Mucosa of descending colon (tissue), 3 donors: ENCODE measurements around the gene TRIM13. TPM values are rescaled to one million over a fixed set of nuclear protein-coding genes. Genes with fewer than 3 reads are reported as not detected.

Experiments
- ATAC-seq: fragments of 200-7000 bp; cut with Tn5 transposase; one replicate; pipeline ENCODE4 v1.9.1; 2020; ENCODE audit warnings: mild to moderate bottlenecking, moderate library complexity
- DNase-seq, 3 donors: peaks; one replicate each; pipeline ENCODE4 v3.0.0-alpha.2; 2020
- H3K36me3 ChIP-seq: fragments of 200-600 bp; one replicate; pipeline ENCODE4 v1.8.0; 2021; ENCODE audit warnings: low read depth, mild to moderate bottlenecking
- H3K4me1 ChIP-seq: fragments of 200-600 bp; one replicate; pipeline ENCODE4 v1.8.0; 2021; ENCODE audit warnings: low read depth, mild to moderate bottlenecking
- H3K4me3 ChIP-seq: fragments of 200-600 bp; one replicate; pipeline ENCODE4 v1.8.0; 2021; ENCODE audit warnings: mild to moderate bottlenecking
- H3K9me3 ChIP-seq: fragments of 200-600 bp; one replicate; pipeline ENCODE4 v1.8.0; 2021; ENCODE audit warnings: mild to moderate bottlenecking
- CTCF ChIP-seq: fragments of 200-600 bp; IDR thresholded peaks from one replicate; pipeline ENCODE4 v1.8.0; 2022; ENCODE audit warnings: antibody characterized with exemption, mild to moderate bottlenecking
- intact Hi-C, 2 donors: fragments of 100-400 bp; cut with DNase I in 1 of 2; cut with micrococcal nuclease in 1 of 2; formaldehyde crosslinking; loops; one replicate each; pipeline versions ENCODE4 v1.11.0 to v1.11.1; 2022; cut with DNase I, micrococcal nuclease
- total RNA-seq, 3 donors: library from RNA; stranded (reverse); fragmentation: NEBNext Ultra II Directional in 2 of 3; extraction: Animal tissue kit (Norgen Biotek cat#: 25700) in 2 of 3; gene quantifications; one replicate each; pipeline versions ENCODE4 v1.2.1 to v1.2.4, GENCODE V29; 2021 to 2023
- donor health status: DM: no; HTN: no; CAD: no; lungs with moderate emphysema.
- donor health status: DM: no; HTN: no; CAD: no.
- donor health status: DM: no; HTN: yes; CAD: no.

Gene TRIM13
- total RNA-seq, 3 donors from 2014 or later, result 31.6 to 35.5 (median 32.7) TPM

DNA sequence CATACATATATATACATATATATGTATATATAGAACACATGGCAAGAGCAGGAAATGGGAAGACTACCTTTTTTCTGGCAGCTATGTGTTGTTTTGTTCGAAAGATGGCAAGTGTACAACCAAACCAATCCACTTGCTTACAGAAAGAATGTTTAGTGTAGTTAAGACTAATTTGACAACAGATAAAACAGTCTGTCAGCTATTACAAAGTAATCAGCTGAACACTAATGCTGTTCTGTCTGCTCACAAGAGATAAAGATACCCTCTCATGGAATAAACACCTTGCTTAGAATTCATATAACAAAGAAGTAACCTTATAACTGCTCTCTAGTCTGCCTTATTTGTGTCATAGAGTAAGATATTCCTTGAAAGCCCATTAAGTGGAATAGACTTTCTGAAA, 17.5 kb downstream of the TRIM13 start:
- ATAC-seq (no peak), DNase-seq (no peak)
- intact Hi-C loops, result loop anchor here in 1 of 2 donors (10.0 kb wide), 1 partner anchor 50 kb away; no protein-coding TSS in a partner anchor
- Histone ChIP-seq H3K4me3 (no peak overlapping the region), H3K36me3 (no peaks in the 10 kb centered on the region), H3K4me1 (no peaks in the 10 kb centered on the region), H3K9me3 (no peaks in the 10 kb centered on the region)
- no peak for TF ChIP-seq CTCF

- DNase-seq (no peak), ATAC-seq (peak; percentile 91)
These were observed 18.4 kb downstream of the TRIM13 start, which contains the start of gene KCNRG for GRCh38 chr13:50015258-50015657. Gene KCNRG, plus strand, starts transcription at chr13:50015444. Its CDS starts 50 bp downstream, at chr13:50015494.

GRCh38 chr13:50015750-50016149, 18.9 kb downstream of the TRIM13 start:
- no peaks in the 10 kb centered on the region for H3K9me3 ChIP-seq
- TF ChIP-seq CTCF, result no peak
- no peak overlapping the region for H3K4me3 ChIP-seq
- no peaks in the 10 kb centered on the region for H3K36me3 ChIP-seq
- no peak for ATAC-seq
- H3K4me1 ChIP-seq, result no peaks in the 10 kb centered on the region
- intact Hi-C loops, result loop anchor here in 1 of 2 donors (10.0 kb wide), 1 partner anchor 49 kb away; no protein-coding TSS in a partner anchor
- no peak for DNase-seq

More at GRCh38 chr13:50015258-50015657, 18.4 kb downstream of the TRIM13 start, which contains the start of gene KCNRG:
- Histone ChIP-seq H3K4me1 (no peaks in the 10 kb centered on the region), H3K9me3 (no peaks in the 10 kb centered on the region), H3K36me3 (no peaks in the 10 kb centered on the region), H3K4me3 (no peak within 1 kb of the TSS)
- intact Hi-C loops, result loop anchor here in 1 of 2 donors (10.0 kb wide), 1 partner anchor 50 kb away; no protein-coding TSS in a partner anchor
- TF ChIP-seq CTCF, result no peak

DNA sequence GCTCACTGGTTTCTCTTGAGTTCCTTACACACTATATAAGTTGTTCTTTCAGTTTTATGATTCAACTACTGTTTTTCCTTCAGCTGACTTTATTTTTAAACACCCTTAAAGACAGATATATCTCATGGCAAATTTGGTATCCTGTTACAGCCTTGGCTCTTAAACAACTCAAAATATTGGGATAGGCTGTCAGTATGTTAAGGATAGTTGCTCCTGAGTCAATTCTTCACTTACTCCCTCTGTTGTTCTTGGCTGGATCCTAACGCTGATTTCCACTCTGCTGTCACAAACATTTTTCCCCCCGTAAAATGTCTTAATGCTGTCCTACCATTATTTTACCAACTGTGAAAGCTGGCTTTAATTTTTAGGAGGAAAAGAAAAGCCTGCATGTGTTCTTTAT, 19.6 kb downstream of the TRIM13 start:
- Histone ChIP-seq H3K4me1 (no peaks in the 10 kb centered on the region), H3K9me3 (no peaks in the 10 kb centered on the region), H3K36me3 (no peaks in the 10 kb centered on the region), H3K4me3 (no peak overlapping the region)
- DNase-seq (no peak), ATAC-seq (no peak)
- intact Hi-C loops, result loop anchor here in 1 of 2 donors (10.0 kb wide), 1 partner anchor 48 kb away; no protein-coding TSS in a partner anchor
- TF ChIP-seq CTCF, result no peak

DNA sequence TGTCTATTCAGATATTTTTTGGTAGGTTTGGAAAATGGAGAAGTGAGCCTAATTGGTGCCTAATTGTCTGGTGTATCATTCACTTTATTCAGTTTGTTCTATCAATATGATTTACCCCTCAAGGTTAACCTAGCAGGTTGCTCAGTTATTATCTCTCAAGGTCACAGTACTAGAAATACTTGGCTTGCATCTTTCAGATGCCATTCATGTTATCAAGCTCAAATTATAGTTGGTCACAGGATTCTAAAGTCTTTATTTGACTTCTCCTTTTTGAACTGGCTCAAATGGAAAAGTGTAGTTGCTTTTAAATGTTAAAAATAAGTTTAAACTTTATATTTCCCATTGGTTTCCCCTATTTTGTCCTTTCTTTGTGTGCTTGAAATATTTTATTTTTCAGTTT, 21.0 kb downstream of the TRIM13 start:
- Histone ChIP-seq H3K4me1 (no peaks in the 10 kb centered on the region), H3K36me3 (no peaks in the 10 kb centered on the region), H3K4me3 (no peak overlapping the region), H3K9me3 (no peaks in the 10 kb centered on the region)
- intact Hi-C loops, result loop anchor here in 1 of 2 donors (10.0 kb wide), 1 partner anchor 47 kb away; no protein-coding TSS in a partner anchor
- no peak for ATAC-seq
- TF ChIP-seq CTCF, result no peak
- no peak for DNase-seq

GRCh38 chr13:50025436-50025835, 28.6 kb downstream of the TRIM13 start:
- ATAC-seq, result no peak
- DNase-seq, result no peak

More at GRCh38 chr13:50025436-50025835, 28.6 kb downstream of the TRIM13 start:
- Histone ChIP-seq H3K4me3 (no peak overlapping the region), H3K4me1 (no peaks in the 10 kb centered on the region), H3K9me3 (no peaks in the 10 kb centered on the region), H3K36me3 (no peaks in the 10 kb centered on the region)
- intact Hi-C loops, result no loop called here
- no peak for TF ChIP-seq CTCF
